ENCODE data around the gene AGMAT.
A peak's percentile ranks its signal among the peaks of the same experiment; 100 is the strongest.
"Not testable (repeated sequence)": the region's sequence is repeated elsewhere in the genome, so short reads cannot be mapped to it uniquely, and the experiment has no call there.

Gene AGMAT

GRCh38 chr1:15605398-15606383 lies 20.8 kb upstream of the AGMAT start:
- no peaks in the 10 kb centered on the region for H4K20me1 ChIP-seq (ENCODE audit: low read depth, low read length)
- H3K27ac ChIP-seq (ENCODE audit: low read depth, low read length): no peak overlapping the region
- no peaks in the 10 kb centered on the region for H3K36me3 ChIP-seq (ENCODE audit: low read length)
- H3K9me3 ChIP-seq (ENCODE audit: insufficient read depth, low read length): no peaks in the 10 kb centered on the region
- no peaks in the 10 kb centered on the region for H3K9me2 ChIP-seq (replicated peaks; ENCODE audit: insufficient read depth, low read length)
- H3K9ac ChIP-seq (ENCODE audit: low read length): no peak overlapping the region
- H3K4me3 ChIP-seq (ENCODE audit: insufficient read depth, low read length, poor library complexity, severe bottlenecking): no peak overlapping the region
- TF ChIP-seq EZH2phosphoT487 (conservative IDR thresholded peaks at IDR 0.05; ENCODE audit: low read length): no peak
- TF ChIP-seq CTCF (IDR thresholded peaks at IDR 0.05; ENCODE audit: insufficient read depth, low read length, poor library complexity, severe bottlenecking): no peak
- H3K79me2 ChIP-seq (ENCODE audit: insufficient read depth, low read length): no peaks in the 10 kb centered on the region
- H3F3A ChIP-seq (ENCODE audit: insufficient read depth): no peaks in the 10 kb centered on the region
- H3K27me3 ChIP-seq (ENCODE audit: low read length): no peaks in the 10 kb centered on the region
- no peak overlapping the region for H2AFZ ChIP-seq (ENCODE audit: low read depth, low read length, severe bottlenecking)
- no peak overlapping the region for H3K4me2 ChIP-seq (ENCODE audit: low read depth, low read length, poor library complexity, severe bottlenecking)

- H3F3A ChIP-seq (ENCODE audit: insufficient read depth); H3K27ac ChIP-seq (ENCODE audit: low read depth, low read length); H3K4me3 ChIP-seq (ENCODE audit: insufficient read depth, low read length, poor library complexity, severe bottlenecking); H4K20me1 ChIP-seq (ENCODE audit: low read depth, low read length); H3K79me2 ChIP-seq (ENCODE audit: insufficient read depth, low read length); H3K36me3 ChIP-seq (ENCODE audit: low read length); H2AFZ ChIP-seq (ENCODE audit: low read depth, low read length, severe bottlenecking); H3K9me2 ChIP-seq (replicated peaks; ENCODE audit: insufficient read depth, low read length); H3K4me2 ChIP-seq (ENCODE audit: low read depth, low read length, poor library complexity, severe bottlenecking); H3K27me3 ChIP-seq (ENCODE audit: low read length); H3K9ac ChIP-seq (ENCODE audit: low read length); H3K9me3 ChIP-seq (ENCODE audit: insufficient read depth, low read length): not testable (repeated sequence)
Observed at GRCh38 chr1:15604400-15604799, 19.5 kb upstream of the AGMAT start.

- H3K4me3 ChIP-seq (ENCODE audit: insufficient read depth, low read length, poor library complexity, severe bottlenecking): peak overlapping the region; percentile 26
- not testable (repeated sequence) for H3K36me3 ChIP-seq (ENCODE audit: low read length); H3K9me2 ChIP-seq (replicated peaks; ENCODE audit: insufficient read depth, low read length); H3F3A ChIP-seq (ENCODE audit: insufficient read depth); H3K27ac ChIP-seq (ENCODE audit: low read depth, low read length); H3K9me3 ChIP-seq (ENCODE audit: insufficient read depth, low read length); H3K27me3 ChIP-seq (ENCODE audit: low read length); H3K79me2 ChIP-seq (ENCODE audit: insufficient read depth, low read length); H4K20me1 ChIP-seq (ENCODE audit: low read depth, low read length)
- H3K9ac ChIP-seq (ENCODE audit: low read length): peak overlapping the region; percentile 46; the same call in 1 of the 2 replicates
- peak overlapping the region; percentile 72 for H2AFZ ChIP-seq (ENCODE audit: low read depth, low read length, severe bottlenecking)
- H3K4me2 ChIP-seq (ENCODE audit: low read depth, low read length, poor library complexity, severe bottlenecking): peak overlapping the region; percentile 51
Observed at GRCh38 chr1:15603966-15604282, 19.1 kb upstream of the AGMAT start.

- no peaks in the 10 kb centered on the region for H3K9me3 ChIP-seq (ENCODE audit: insufficient read depth, low read length)
- no peak for TF ChIP-seq CTCF (IDR thresholded peaks at IDR 0.05; ENCODE audit: insufficient read depth, low read length, poor library complexity, severe bottlenecking)
- no peak for TF ChIP-seq EZH2phosphoT487 (conservative IDR thresholded peaks at IDR 0.05; ENCODE audit: low read length)
- H4K20me1 ChIP-seq (ENCODE audit: low read depth, low read length): no peaks in the 10 kb centered on the region
- peak overlapping the region; percentile 46 for H3K9ac ChIP-seq (ENCODE audit: low read length)
- H3F3A ChIP-seq (ENCODE audit: insufficient read depth): no peaks in the 10 kb centered on the region
- H2AFZ ChIP-seq (ENCODE audit: low read depth, low read length, severe bottlenecking): peak overlapping the region; percentile 72
- no peaks in the 10 kb centered on the region for H3K36me3 ChIP-seq (ENCODE audit: low read length)
- H3K27me3 ChIP-seq (ENCODE audit: low read length): no peaks in the 10 kb centered on the region
- peak overlapping the region; percentile 53 for H3K4me3 ChIP-seq (ENCODE audit: insufficient read depth, low read length, poor library complexity, severe bottlenecking)
- H3K9me2 ChIP-seq (replicated peaks; ENCODE audit: insufficient read depth, low read length): no peaks in the 10 kb centered on the region
- no peaks in the 10 kb centered on the region for H3K79me2 ChIP-seq (ENCODE audit: insufficient read depth, low read length)
- peak overlapping the region; percentile 51 for H3K4me2 ChIP-seq (ENCODE audit: low read depth, low read length, poor library complexity, severe bottlenecking)
- H3K27ac ChIP-seq (ENCODE audit: low read depth, low read length): no peak overlapping the region
Observed at GRCh38 chr1:15603050-15603965, 18.5 kb upstream of the AGMAT start.

Measured in SU-DHL-6 (cell line).